ENCODE results near the gene ACER3.
"Not testable (repeated sequence)": the region's sequence is repeated elsewhere in the genome, so short reads cannot be mapped to it uniquely, and the experiment has no call there.

GRCh38 chr11:76827005-76827404, 33.7 kb upstream of the ACER3 start:
- TF ChIP-seq, protein P1, sequence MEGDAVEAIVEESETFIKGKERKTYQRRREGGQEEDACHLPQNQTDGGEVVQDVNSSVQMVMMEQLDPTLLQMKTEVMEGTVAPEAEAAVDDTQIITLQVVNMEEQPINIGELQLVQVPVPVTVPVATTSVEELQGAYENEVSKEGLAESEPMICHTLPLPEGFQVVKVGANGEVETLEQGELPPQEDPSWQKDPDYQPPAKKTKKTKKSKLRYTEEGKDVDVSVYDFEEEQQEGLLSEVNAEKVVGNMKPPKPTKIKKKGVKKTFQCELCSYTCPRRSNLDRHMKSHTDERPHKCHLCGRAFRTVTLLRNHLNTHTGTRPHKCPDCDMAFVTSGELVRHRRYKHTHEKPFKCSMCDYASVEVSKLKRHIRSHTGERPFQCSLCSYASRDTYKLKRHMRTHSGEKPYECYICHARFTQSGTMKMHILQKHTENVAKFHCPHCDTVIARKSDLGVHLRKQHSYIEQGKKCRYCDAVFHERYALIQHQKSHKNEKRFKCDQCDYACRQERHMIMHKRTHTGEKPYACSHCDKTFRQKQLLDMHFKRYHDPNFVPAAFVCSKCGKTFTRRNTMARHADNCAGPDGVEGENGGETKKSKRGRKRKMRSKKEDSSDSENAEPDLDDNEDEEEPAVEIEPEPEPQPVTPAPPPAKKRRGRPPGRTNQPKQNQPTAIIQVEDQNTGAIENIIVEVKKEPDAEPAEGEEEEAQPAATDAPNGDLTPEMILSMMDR (IDR thresholded peaks at IDR 0.05), result not testable (repeated sequence)
- TF ChIP-seq POLR2A (IDR thresholded peaks at IDR 0.05), result not testable (repeated sequence)
